ENCODE measurements around the gene SPESP1. TPM values are rescaled to one million over a fixed set of nuclear protein-coding genes. Genes with fewer than 3 reads are reported as not detected.

Gene SPESP1
- total RNA-seq, 1 donor, result 0.81 TPM

DNA sequence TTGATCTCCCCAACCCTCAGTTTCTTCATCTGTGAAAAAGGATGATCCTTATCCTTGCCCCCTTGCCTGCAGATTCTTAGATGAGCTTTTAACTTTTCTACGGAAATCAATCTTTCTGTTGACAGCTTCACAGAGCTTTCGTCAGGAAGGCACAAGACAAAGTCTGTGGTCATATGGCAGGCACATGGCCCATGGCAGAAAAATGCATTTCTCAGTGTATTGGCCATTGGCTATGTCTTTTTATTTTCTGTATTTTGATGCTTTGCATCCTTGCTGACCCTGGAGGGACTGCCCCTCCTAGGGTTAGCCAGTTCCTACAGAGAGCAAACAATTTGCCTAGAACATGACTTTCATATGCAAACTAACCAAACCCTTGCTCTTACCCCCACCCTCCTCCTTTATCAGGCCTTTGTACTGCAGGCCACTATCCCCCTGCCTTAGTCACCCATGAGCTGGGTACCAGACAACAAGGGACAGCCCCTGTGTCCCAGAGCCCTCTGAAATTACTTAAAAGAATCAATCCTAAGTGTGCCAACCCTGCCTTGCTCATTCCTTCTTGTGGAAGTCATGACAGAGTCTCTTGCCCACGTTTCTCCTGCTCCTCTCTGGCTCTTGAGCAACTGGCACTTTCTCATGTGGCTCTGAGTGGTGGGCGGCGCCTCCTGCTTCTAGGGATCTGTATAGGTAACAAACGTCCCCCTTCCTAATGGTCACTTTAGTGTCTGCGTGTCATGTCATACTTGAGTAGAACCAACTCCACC is 60.1 kb downstream of the SPESP1 start:
- no peak for DNase-seq (ENCODE audit: low read depth in 2 of 3, low spot score in 2 of 3)

DNA sequence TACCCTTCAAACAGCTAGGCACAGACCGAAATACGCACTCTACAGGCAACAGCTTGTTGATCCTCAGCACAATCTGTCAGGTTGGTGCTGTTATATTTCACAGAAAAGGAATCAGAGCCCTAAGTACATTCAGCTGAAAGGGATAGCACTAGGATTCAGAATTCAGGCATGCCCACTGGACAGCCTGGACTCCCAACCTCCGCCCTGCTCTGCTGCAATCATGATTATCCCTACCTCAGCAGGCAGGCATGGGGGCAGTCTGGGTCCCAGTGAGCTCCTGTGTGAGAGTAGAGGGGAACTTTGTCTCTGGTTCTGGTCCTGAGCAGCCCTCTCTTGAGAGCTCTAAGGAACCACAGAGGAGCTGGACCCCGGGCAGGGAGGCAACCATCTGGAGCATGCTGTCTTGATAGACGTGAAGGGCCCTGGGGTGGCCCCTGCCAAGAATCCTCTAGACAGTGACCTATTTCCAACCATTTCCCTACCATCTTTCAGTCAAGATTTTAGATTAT is 60.7 kb downstream of the SPESP1 start:
- no peak for DNase-seq (ENCODE audit: low read depth in 2 of 3, low spot score in 2 of 3)

DNA sequence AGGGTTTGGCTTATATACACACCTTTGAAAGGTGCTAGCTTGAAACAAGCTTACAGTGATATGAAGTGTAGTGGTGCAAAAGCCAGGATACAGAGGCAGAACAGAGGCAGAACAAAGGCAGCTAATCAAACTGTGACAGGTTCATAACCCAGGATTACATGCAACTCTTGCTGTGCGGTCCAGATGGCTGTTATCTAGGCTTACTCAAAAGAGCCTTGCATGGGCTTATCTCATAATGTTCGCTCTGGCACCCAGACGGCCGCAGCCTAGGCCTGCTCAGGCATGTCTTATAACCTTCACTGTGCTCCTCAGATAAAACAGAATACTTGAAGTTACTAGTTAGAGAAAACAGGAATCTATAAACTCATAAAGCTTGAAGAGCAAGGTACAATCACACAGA is 61.4 kb downstream of the SPESP1 start:
- peak in 2 of 3 donors; percentile 20 for DNase-seq (ENCODE audit: low read depth in 2 of 3, low spot score in 2 of 3)

DNA sequence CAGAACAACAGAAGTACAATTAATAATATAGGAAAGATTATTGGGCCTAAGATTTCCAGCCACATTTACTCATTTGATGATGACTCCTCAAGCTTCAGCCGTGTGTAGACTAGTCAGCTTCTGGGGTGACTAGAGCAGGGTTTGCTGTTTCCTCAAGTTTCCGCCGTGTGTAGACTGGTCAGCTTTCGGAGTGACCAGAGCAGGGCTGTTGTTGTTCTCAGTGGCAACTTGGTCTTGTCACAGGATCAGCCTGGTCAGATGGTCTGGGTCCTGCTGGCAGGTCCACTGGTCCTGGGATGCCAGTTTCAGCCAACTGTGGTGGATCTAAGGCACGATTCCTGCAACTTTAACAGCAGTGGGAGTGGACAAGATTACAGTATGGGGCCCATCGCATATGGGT is 62.4 kb downstream of the SPESP1 start:
- DNase-seq (ENCODE audit: low read depth in 2 of 3, low spot score in 2 of 3), result no peak

DNA sequence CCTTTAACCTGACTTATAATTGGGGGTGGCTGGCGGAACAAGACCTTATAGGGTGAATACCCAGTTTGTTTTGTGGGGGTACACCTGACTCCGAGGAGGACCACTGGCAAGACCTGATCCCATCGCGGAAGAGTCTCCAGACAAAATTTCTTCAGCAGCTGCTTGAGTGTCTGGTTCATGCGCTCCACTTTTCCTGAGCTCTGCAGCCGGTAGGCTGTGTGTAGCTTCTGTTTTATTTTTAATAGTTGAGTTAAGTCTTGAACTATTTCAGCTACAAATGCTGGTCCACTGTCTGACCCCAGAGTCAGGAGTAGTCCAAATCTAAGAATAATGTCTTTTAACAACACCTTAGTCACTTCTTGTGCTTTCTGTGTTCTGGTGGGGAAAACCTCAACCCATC is 63.0 kb downstream of the SPESP1 start:
- no peak for DNase-seq (ENCODE audit: low read depth in 2 of 3, low spot score in 2 of 3)

DNA sequence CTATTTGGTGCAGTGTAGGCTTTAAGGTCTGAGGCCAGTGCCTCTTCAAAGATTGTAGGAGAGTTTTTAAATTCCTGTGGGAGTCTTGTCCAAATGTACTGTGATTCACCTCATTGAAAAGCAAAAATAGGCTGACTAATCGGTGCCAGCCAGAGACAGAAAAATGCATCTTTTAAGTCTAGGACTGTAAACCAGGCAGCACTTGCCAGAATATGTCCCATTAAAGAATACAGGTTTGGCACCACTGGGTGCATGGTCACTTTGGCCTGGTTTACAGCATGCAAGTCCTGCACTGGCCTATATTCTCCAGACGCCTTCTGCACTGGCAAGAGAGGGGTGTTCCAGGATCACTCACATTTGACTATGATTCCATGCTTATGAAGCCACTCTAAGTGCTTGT is 63.8 kb downstream of the SPESP1 start:
- no peak for DNase-seq (ENCODE audit: low read depth in 2 of 3, low spot score in 2 of 3)

DNA sequence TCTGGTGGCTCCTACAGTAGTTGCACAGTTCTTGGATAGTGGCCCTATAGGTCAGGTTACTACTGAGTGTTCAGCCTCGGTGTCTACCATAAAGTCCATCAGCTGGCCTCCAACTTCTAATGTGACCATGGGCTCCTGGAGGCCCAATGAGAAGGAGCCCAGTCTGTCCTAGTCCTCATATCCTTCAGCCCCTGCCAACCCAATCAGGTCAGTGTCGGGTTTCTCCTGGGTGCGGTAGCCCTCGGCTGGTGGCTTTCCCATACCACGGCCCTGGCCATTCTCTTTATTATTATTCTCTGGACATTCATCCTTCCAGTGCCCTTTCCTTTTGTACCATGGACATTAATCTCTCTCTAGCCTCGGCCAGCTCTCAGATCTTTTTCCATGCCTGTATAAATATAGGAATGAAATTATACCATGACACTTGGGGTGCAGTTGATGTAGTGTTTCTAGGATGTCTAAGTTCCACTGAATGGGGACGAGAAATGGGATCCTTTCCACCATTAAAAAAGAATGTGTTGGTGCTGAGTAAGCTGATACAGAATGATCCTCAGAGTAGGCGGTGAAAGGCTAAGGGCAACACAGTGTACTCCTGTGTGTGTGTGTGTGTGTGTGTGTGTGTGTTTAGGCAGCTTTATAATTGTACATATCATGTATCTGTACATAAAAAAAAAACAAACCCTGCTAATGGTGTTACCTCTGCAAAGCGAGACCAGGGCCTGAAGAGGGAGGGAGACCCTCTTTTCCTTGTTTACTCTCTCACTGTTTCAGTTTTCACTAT is 64.8 kb downstream of the SPESP1 start:
- DNase-seq (ENCODE audit: low read depth in 2 of 3, low spot score in 2 of 3), result no peak

Other genes starting within 250 kb of the SPESP1 start
- 38.5 TPM for gene ANP32A, start 109.6 kb upstream of the SPESP1 start, total RNA-seq
- gene NOX5, start 84.2 kb downstream of the SPESP1 start, total RNA-seq, result under 0.01 TPM
- 7.3 TPM for gene GLCE, start 230.1 kb downstream of the SPESP1 start, total RNA-seq